A673 (cell line): Measurements from ENCODE around the gene TLNRD1.

Experiments
- CTCF ChIP-seq: fragments of 300-800, 200-600 bp; sonication (generic); conservative IDR thresholded peaks from 2 replicates; pipeline ENCODE4 v1.5.1; 2017; ENCODE audit warnings: low read depth, mild to moderate bottlenecking, antibody characterized with exemption, low read length, moderate library complexity, mixed read lengths
- EZH2 ChIP-seq: fragments of 200-600 bp; sonication (generic); IDR thresholded peaks from 2 replicates; pipeline ENCODE4 v1.6.1; 2017; ENCODE audit warnings: borderline replicate concordance, low read depth, mild to moderate bottlenecking, mixed read lengths, antibody characterized with exemption, low read length; ENCODE audit not compliant: poor library complexity, severe bottlenecking

GRCh38 chr15:80972276-80972675 lies 28.4 kb upstream of the TLNRD1 start:
- TF ChIP-seq CTCF (no peak), EZH2 (no peak)
